Breast epithelium (tissue), 4 donors: ENCODE data around the gene RAD50. TPM values are rescaled to one million over a fixed set of nuclear protein-coding genes. Genes with fewer than 3 reads are reported as not detected.

ENCODE experiments used
- DNase-seq, 2 donors: peaks; one replicate each; pipeline ENCODE4 v3.0.0-alpha.2; 2019; ENCODE audit warnings: low spot score in 2 of 2
- H3K27ac ChIP-seq, 2 donors: fragments of 200-600 bp; sonication (generic) in 1 of 2; one replicate each; pipeline ENCODE4 v1.5.1; 2016 to 2019; ENCODE audit warnings: mild to moderate bottlenecking in 1 of 2
- H3K27me3 ChIP-seq, 2 donors: fragments of 200-600 bp; sonication (generic) in 1 of 2; one replicate each; pipeline versions ENCODE4 v1.5.1 to v1.6.0; 2017 to 2019; ENCODE audit warnings: control low read depth in 1 of 2, mild to moderate bottlenecking in 1 of 2
- H3K36me3 ChIP-seq: fragments of 200-600 bp; one replicate; pipeline ENCODE4 v1.5.1; 2019
- H3K4me1 ChIP-seq, 2 donors: fragments of 200-600 bp; sonication (generic); one replicate each; pipeline ENCODE4 v1.5.1; 2016 to 2019; ENCODE audit warnings: control low read depth in 1 of 2
- H3K4me3 ChIP-seq, 3 donors: fragments of 200-600 bp; sonication (generic); 1 replicate in 2 of 3; 2 replicates in 1 of 3; pipeline ENCODE4 v1.5.1; 2016 to 2019; ENCODE audit warnings: mild to moderate bottlenecking in 3 of 3, moderate library complexity in 2 of 3
- H3K9me3 ChIP-seq, 2 donors: fragments of 200-600 bp; sonication (generic) in 1 of 2; one replicate each; pipeline ENCODE4 v1.5.1; 2016 to 2019; ENCODE audit warnings: control low read depth in 1 of 2
- CTCF ChIP-seq, 3 donors: fragments of 450-650 bp; IDR thresholded peaks; one replicate each; pipeline ENCODE4 v1.5.1; 2016 to 2017; ENCODE audit warnings: antibody characterized with exemption in 3 of 3, mild to moderate bottlenecking in 3 of 3, moderate library complexity in 3 of 3
- POLR2A ChIP-seq: fragments of 450-650 bp; IDR thresholded peaks from one replicate; pipeline ENCODE4 v1.6.1; 2016; ENCODE audit warnings: antibody characterized with exemption, mild to moderate bottlenecking, moderate library complexity
- POLR2AphosphoS5 ChIP-seq, 3 donors: sonication (generic); formaldehyde crosslinking; IDR thresholded peaks; one replicate each; pipeline ENCODE4 v1.6.1; 2017; ENCODE audit warnings: antibody characterized with exemption in 3 of 3
- intact Hi-C: fragments of 100-400 bp; cut with DNase I; formaldehyde crosslinking; loops from one replicate; pipeline ENCODE4 v1.15.1; 2023; ENCODE audit warnings: low total_unique reads
- total RNA-seq, 3 donors: library from RNA; depleted of rRNA; stranded (reverse); fragments of >200 nt; gene quantifications; one replicate each; pipeline ENCODE4 v1.1.0, GENCODE V29; 2016

The RAD50 gene
- total RNA-seq, 3 donors from 2014 or later = 44.2 to 47.4 (median 44.6) TPM

- Histone ChIP-seq H3K36me3 (no peaks in the 10 kb centered on the region), H3K27ac (no peak overlapping the region), H3K27me3 (no peaks in the 10 kb centered on the region), H3K9me3 (no peaks in the 10 kb centered on the region), H3K4me1 (no peaks in the 10 kb centered on the region), H3K4me3 (no peak overlapping the region)
- no peak for TF ChIP-seq CTCF (IDR thresholded peaks at IDR 0.05)
- TF ChIP-seq POLR2A = no peak
- intact Hi-C loops = no loop called here
- DNase-seq = no peak
Observed at GRCh38 chr5:132589467-132589866, 32.7 kb downstream of the RAD50 start.

DNA sequence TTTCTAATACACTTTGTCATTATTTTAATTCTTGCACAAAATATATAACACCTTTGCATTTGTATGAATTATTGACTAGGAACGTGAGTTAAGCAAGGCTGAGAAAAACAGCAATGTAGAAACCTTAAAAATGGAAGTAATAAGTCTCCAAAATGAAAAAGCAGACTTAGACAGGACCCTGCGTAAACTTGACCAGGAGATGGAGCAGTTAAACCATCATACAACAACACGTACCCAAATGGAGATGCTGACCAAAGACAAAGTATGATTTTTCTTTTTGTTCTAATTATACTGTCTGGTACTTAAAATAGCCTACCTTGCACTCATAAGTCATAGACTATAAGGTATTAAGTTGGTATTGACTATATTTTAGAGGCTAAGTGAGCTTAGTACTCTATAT, 34.4 kb downstream of the RAD50 start:
- Histone ChIP-seq H3K4me1 (no peaks in the 10 kb centered on the region), H3K9me3 (no peaks in the 10 kb centered on the region), H3K27me3 (no peaks in the 10 kb centered on the region), H3K4me3 (no peak overlapping the region), H3K27ac (no peak overlapping the region), H3K36me3 (no peaks in the 10 kb centered on the region)
- intact Hi-C loops = no loop called here
- DNase-seq = no peak
- no peak for TF ChIP-seq POLR2AphosphoS5 (IDR thresholded peaks at IDR 0.05)
- TF ChIP-seq CTCF (IDR thresholded peaks at IDR 0.05) = no peak
- no peak for TF ChIP-seq POLR2A

DNA sequence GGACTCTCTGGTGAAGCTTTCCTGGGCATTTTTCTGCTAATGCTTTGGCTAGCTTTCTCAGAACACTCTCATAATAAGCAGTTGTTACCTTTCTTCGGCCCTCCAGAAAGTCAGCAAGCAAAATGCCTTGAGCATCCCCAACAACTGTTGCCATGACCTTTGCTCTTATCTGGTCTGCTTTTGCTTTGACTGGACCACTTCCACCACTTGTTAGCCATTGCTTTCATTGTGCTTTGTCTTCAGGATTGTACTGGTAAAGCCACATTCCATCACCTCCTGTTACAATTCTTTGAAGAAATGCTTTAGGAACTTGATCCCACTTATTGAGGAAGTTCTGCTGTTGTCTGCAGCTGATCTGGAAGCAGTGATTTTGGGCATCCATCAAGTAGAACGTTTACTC, 35.7 kb downstream of the RAD50 start:
- Histone ChIP-seq H3K4me1 (no peaks in the 10 kb centered on the region), H3K27ac (no peak overlapping the region), H3K27me3 (no peaks in the 10 kb centered on the region), H3K9me3 (no peaks in the 10 kb centered on the region), H3K4me3 (no peak overlapping the region), H3K36me3 (no peaks in the 10 kb centered on the region)
- TF ChIP-seq POLR2AphosphoS5 (IDR thresholded peaks at IDR 0.05) (no peak), POLR2A (no peak), CTCF (IDR thresholded peaks at IDR 0.05) (no peak)
- DNase-seq = no peak
- intact Hi-C loops = no loop called here

DNA sequence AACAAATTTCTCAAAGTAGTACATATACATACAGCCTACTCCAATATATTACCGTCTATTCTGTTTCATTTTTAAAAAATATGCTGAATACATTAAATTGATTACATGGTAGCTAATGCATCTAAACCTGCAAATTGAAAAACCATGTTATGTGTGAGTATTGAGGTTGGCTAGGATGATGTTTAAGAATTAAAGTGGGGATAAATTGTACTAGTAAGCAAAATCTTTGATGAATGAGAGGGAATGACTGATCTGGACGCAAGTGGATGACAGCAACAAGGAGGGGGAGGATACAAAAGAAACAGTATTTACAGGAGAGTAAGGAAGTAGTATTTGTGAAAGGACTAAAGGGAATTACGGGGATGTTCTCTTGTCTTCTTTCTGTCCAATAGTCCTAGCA, 37.4 kb downstream of the RAD50 start:
- H3K4me1 ChIP-seq = no peaks in the 10 kb centered on the region
- no peak overlapping the region for H3K4me3 ChIP-seq
- H3K36me3 ChIP-seq = no peaks in the 10 kb centered on the region
- no peaks in the 10 kb centered on the region for H3K27me3 ChIP-seq
- intact Hi-C loops = no loop called here
- H3K9me3 ChIP-seq = no peaks in the 10 kb centered on the region
- no peak for DNase-seq
- TF ChIP-seq POLR2A (no peak), POLR2AphosphoS5 (IDR thresholded peaks at IDR 0.05) (no peak), CTCF (IDR thresholded peaks at IDR 0.05) (no peak)
- no peak overlapping the region for H3K27ac ChIP-seq

GRCh38 chr5:132595624-132596023, 38.8 kb downstream of the RAD50 start:
- no peak overlapping the region for H3K27ac ChIP-seq
- no peak overlapping the region for H3K4me3 ChIP-seq
- TF ChIP-seq POLR2A = no peak
- no peak for TF ChIP-seq POLR2AphosphoS5 (IDR thresholded peaks at IDR 0.05)
- TF ChIP-seq CTCF (IDR thresholded peaks at IDR 0.05) = no peak
- H3K27me3 ChIP-seq = no peaks in the 10 kb centered on the region
- DNase-seq = no peak
- no peaks in the 10 kb centered on the region for H3K4me1 ChIP-seq
- intact Hi-C loops = loop anchor here (5.0 kb wide), 1 partner anchor 1187 kb away; no protein-coding TSS in a partner anchor
- no peaks in the 10 kb centered on the region for H3K36me3 ChIP-seq
- no peaks in the 10 kb centered on the region for H3K9me3 ChIP-seq
